K562 (cell line): ENCODE results near the gene PRDX4. TPM values are rescaled to one million over a fixed set of nuclear protein-coding genes. Genes with fewer than 3 reads are reported as not detected.

ENCODE experiments used
- ATAC-seq: fragments of 200-7000 bp; cut with Tn5 transposase; 3 replicates; pipeline ENCODE4 v1.9.1; 2020; ENCODE audit warnings: moderate library complexity
- BruUV-seq: library from RNA; stranded (reverse); fragments of 400-500 nt; replicated peaks from 2 replicates; lab custom pipeline; 2021; lab: Mats Ljungman, UMichigan
- CTCF ChIA-PET: fragments of 300-600 bp; formaldehyde crosslinking; extraction: SDS; loops from one replicate; lab custom pipeline; 2021; ENCODE audit warnings: low intra/inter-chr PET ratio; lab: Yijun Ruan, JAX
- POLR2A ChIA-PET: fragments of 300-600, 350-650 bp; sonication (Branson Sonifier 250); formaldehyde crosslinking; extraction: SDS; loops from one replicate; lab custom pipeline; 2021; ENCODE audit warnings: antibody characterized with exemption, inconsistent platforms; lab: Yijun Ruan, JAX
- DNase-seq, 4 experiments: peaks; one replicate each; pipeline versions ENCODE4 v3.0.0 to v3.0.0-alpha.2; 2011 to 2018; ENCODE audit warnings: low spot score in 3 of 4, mixed read lengths in 3 of 4; ENCODE audit errors: extremely low read depth in 1 of 4
- FAIRE-seq: peaks from 2 replicates; lab custom pipeline; 2011; peaks lifted over from hg19 to GRCh38; lab: Jason Lieb, UNC
- H2AFZ ChIP-seq: 2 replicates; pipeline ENCODE4 v1.6.0; 2011; ENCODE audit warnings: low read depth, low read length, control low read depth, inconsistent platforms
- H3K27ac ChIP-seq: fragments of 200-600 bp; 3 replicates; pipeline ENCODE4 v1.8.0; 2011; ENCODE audit warnings: low read depth, mild to moderate bottlenecking, control low read depth, inconsistent platforms, low read length, moderate library complexity, mixed read lengths; ENCODE audit errors: extremely low read depth
- H3K27me3 ChIP-seq, 2 experiments: fragments of 300-600 bp in 1 of 2; 2 replicates in 1 of 2; 3 replicates in 1 of 2; pipeline versions ENCODE4 v1.6.0 to v1.8.0; 2011; ENCODE audit warnings: inconsistent platforms in 2 of 2, low read length in 2 of 2, mild to moderate bottlenecking in 1 of 2, mixed read lengths in 1 of 2, moderate library complexity in 1 of 2; ENCODE audit not compliant: control insufficient read depth in 2 of 2, insufficient read depth in 2 of 2
- H3K36me3 ChIP-seq: fragments of 300-600 bp; 3 replicates; pipeline ENCODE4 v1.8.0; 2011; ENCODE audit warnings: mild to moderate bottlenecking, low read length, inconsistent platforms; ENCODE audit not compliant: control insufficient read depth, insufficient read depth
- H3K4me1 ChIP-seq, 2 experiments: fragments of 200-600 bp in 1 of 2; replicated peaks in 1 of 2; 2 replicates in 1 of 2; 3 replicates in 1 of 2; pipeline versions ENCODE4 v1.5.1 to v1.8.0; 2011; ENCODE audit warnings: inconsistent platforms in 2 of 2, low read length in 2 of 2, mild to moderate bottlenecking in 1 of 2, mixed read lengths in 1 of 2, moderate library complexity in 1 of 2; ENCODE audit not compliant: control insufficient read depth in 2 of 2, insufficient read depth in 2 of 2
- H3K4me2 ChIP-seq: 2 replicates; pipeline ENCODE4 v1.6.1; 2011; ENCODE audit warnings: low read length, control low read depth, inconsistent platforms, mixed read lengths; ENCODE audit not compliant: insufficient read depth
- H3K4me3 ChIP-seq: fragments of 200-600 bp; sonication (generic), shearing (Covaris generic); 2 replicates; pipeline ENCODE4 v1.5.1; 2016; ENCODE audit warnings: control low read depth, inconsistent platforms
- H3K79me2 ChIP-seq: fragments of 200-600 bp; 3 replicates; pipeline ENCODE4 v1.8.0; 2011; ENCODE audit warnings: low read length, inconsistent platforms; ENCODE audit not compliant: control insufficient read depth, insufficient read depth
- H3K9ac ChIP-seq, 2 experiments: 2 replicates each; pipeline versions ENCODE4 v1.6.0 to v1.6.1; 2011; ENCODE audit warnings: low read depth in 2 of 2, low read length in 2 of 2, control low read depth in 1 of 2, inconsistent platforms in 1 of 2, mild to moderate bottlenecking in 1 of 2, mixed read lengths in 1 of 2; ENCODE audit not compliant: insufficient read depth in 1 of 2
- H3K9me1 ChIP-seq: one replicate; pipeline ENCODE4 v1.6.0; 2011; ENCODE audit warnings: inconsistent platforms, mild to moderate bottlenecking, low read length, moderate library complexity; ENCODE audit not compliant: control insufficient read depth, insufficient read depth
- H3K9me3 ChIP-seq: replicated peaks from 2 replicates; pipeline ENCODE4 v1.5.1; 2011; ENCODE audit warnings: low read depth, low read length, inconsistent platforms; ENCODE audit not compliant: control insufficient read depth, insufficient read depth
- H4K20me1 ChIP-seq: replicated peaks from 2 replicates; pipeline ENCODE4 v1.6.1; 2011; ENCODE audit warnings: low read length, inconsistent platforms, mixed read lengths; ENCODE audit not compliant: control insufficient read depth, insufficient read depth
- BCL6 ChIP-seq: fragments of 250-450 bp; sonication (Bioruptor Pico); IDR thresholded peaks from 2 replicates; pipeline ENCODE4 v1.4.0; 2020
- CBX2 ChIP-seq: fragments of 200-600 bp; sonication (generic); IDR thresholded peaks from one replicate; pipeline ENCODE4 v1.6.1; 2012; ENCODE audit warnings: mild to moderate bottlenecking, low read length, inconsistent platforms; ENCODE audit not compliant: insufficient read depth, poor library complexity, severe bottlenecking
- CCAR2 ChIP-seq: fragments of 200-400 bp; formaldehyde crosslinking; IDR thresholded peaks from 2 replicates; pipeline ENCODE4 v1.6.1; 2017; ENCODE audit warnings: mild to moderate bottlenecking, low read depth, low read length
- CEBPG ChIP-seq, 3 experiments: fragments of 200-800 bp in 1 of 3; sonication (Bioruptor generic) in 1 of 3; sonication (generic) in 1 of 3; formaldehyde crosslinking in 1 of 3; IDR thresholded peaks in 2 of 3; conservative IDR thresholded peaks in 1 of 3; 2 replicates each; pipeline versions ENCODE4 v1.6.1 to v1.8.0; 2016 to 2022; ENCODE audit warnings: missing compliant biosample characterization in 2 of 3, missing genetic modification characterization in 2 of 3, mild to moderate bottlenecking in 1 of 3, missing genetic modification reagents in 1 of 3
- CHCHD3 ChIP-seq: fragments of 250-450 bp; sonication (Bioruptor Pico); IDR thresholded peaks from 2 replicates; pipeline ENCODE4 v2.1.2; 2022; ENCODE audit warnings: mild to moderate bottlenecking
- CREM ChIP-seq: IDR thresholded peaks from 2 replicates; pipeline ENCODE4 v1.6.1; 2014; ENCODE audit warnings: antibody characterized with exemption, low read depth
- EP400 ChIP-seq: fragments of 450-650 bp; IDR thresholded peaks from 2 replicates; pipeline ENCODE4 v1.6.1; 2017; ENCODE audit warnings: antibody characterized with exemption, mild to moderate bottlenecking, moderate library complexity
- FOXJ3 ChIP-seq: sonication (generic); formaldehyde crosslinking; IDR thresholded peaks from 2 replicates; pipeline ENCODE4 v1.4.0; 2020; ENCODE audit warnings: mild to moderate bottlenecking, missing genetic modification reagents
- HMBOX1 ChIP-seq: sonication (generic); IDR thresholded peaks from 2 replicates; pipeline ENCODE4 v1.6.1; 2016
- LARP7 ChIP-seq: fragments of 450-650 bp; IDR thresholded peaks from 2 replicates; pipeline ENCODE4 v1.6.1; 2016
- MAFG ChIP-seq: fragments of 450-650 bp; conservative IDR thresholded peaks from 2 replicates; pipeline ENCODE4 v1.6.1; 2016; ENCODE audit warnings: missing genetic modification characterization, missing compliant biosample characterization
- NFE2L1 ChIP-seq: fragments of 450-650 bp; IDR thresholded peaks from 2 replicates; pipeline ENCODE4 v1.6.1; 2016; ENCODE audit warnings: missing genetic modification characterization, low read depth, mild to moderate bottlenecking, missing compliant biosample characterization, moderate library complexity, borderline replicate concordance
- PRMT5 ChIP-seq: sonication (generic); formaldehyde crosslinking; IDR thresholded peaks from 2 replicates; pipeline ENCODE4 v1.5.0; 2020; ENCODE audit warnings: missing genetic modification reagents
- TFAP4 ChIP-seq: sonication (generic); formaldehyde crosslinking; IDR thresholded peaks from 2 replicates; pipeline ENCODE4 v1.8.0; 2022; ENCODE audit warnings: missing genetic modification reagents, mild to moderate bottlenecking, moderate library complexity, borderline replicate concordance
- YBX1 ChIP-seq: fragments of 450-650 bp; IDR thresholded peaks from 2 replicates; pipeline ENCODE4 v1.7.1; 2016; ENCODE audit warnings: mild to moderate bottlenecking
- ZNF134 ChIP-seq: fragments of 250-450 bp; sonication (Bioruptor Pico); conservative IDR thresholded peaks from 2 replicates; pipeline ENCODE4 v1.4.0; 2020
- ZNF764 ChIP-seq: fragments of 250-450 bp; sonication (Bioruptor Pico); IDR thresholded peaks from 2 replicates; pipeline ENCODE4 v1.4.0; 2020; ENCODE audit warnings: low read depth, mild to moderate bottlenecking, moderate library complexity
- ZNF79 ChIP-seq: fragments of 250-450 bp; sonication (Bioruptor Pico); IDR thresholded peaks from 2 replicates; pipeline ENCODE4 v1.4.0; 2020; ENCODE audit warnings: low read depth, mild to moderate bottlenecking, moderate library complexity
- WGBS: fragments of 100-300 bp; shearing (Covaris generic); methylation state at CpG from one replicate; pipeline ENCODE4 v1.1.6; 2016; ENCODE audit warnings: low coverage, mixed read lengths; ENCODE audit not compliant: insufficient coverage; ENCODE audit errors: missing lambda C conversion rate; 5-methylcytosine and 5-hydroxymethylcytosine counted together
- in situ Hi-C: fragments of 300-500 bp; cut with MboI; formaldehyde crosslinking; loops from 4 replicates; pipeline ENCODE4 v1.15.0; 2018; ENCODE audit warnings: inconsistent platforms, mixed read lengths
- intact Hi-C: fragments of 100-400 bp; cut with micrococcal nuclease; formaldehyde crosslinking; loops from 2 replicates; pipeline ENCODE4 v1.14.2; 2022
- polyA plus RNA-seq, 8 experiments: library from polyadenylated mRNA; depleted of rRNA in 4 of 8; stranded (reverse) in 5 of 8; unstranded in 3 of 8; fragments of >200 nt; fragmentation: Nextera tagmentation in 2 of 8; fragmentation: Illumina TruSeq in 1 of 8; extraction: Ambion mirVana in 2 of 8; extraction: Trizol in 1 of 8; gene quantifications; 2 replicates each; pipeline versions ENCODE4 v1.2.1 to v1.2.3, GENCODE V29; 2011 to 2014; ENCODE audit warnings: inconsistent platforms in 1 of 8, missing spikeins in 1 of 8
- total RNA-seq, 7 experiments: library from RNA; depleted of rRNA in 6 of 7; stranded (reverse); fragments of >200 nt in 6 of 7; fragmentation: Illumina TruSeq in 2 of 7; extraction: Trizol in 2 of 7; gene quantifications; 2 replicates each; pipeline versions ENCODE4 v1.2.1 to v1.2.3, GENCODE V29; 2011 to 2021; ENCODE audit warnings: low replicate concordance in 1 of 7

Gene PRDX4
- total and polyA plus RNA-seq, 9 of the 15 experiments (the other 6 are each of a cell fraction or from before 2014, with no cell fraction given) = 28.6 to 253 (median 153) TPM

GRCh38 chrX:23656091-23656490 lies 11.2 kb upstream of the PRDX4 start (continued):
- no peak for TF ChIP-seq HMBOX1
- no peak for TF ChIP-seq PRMT5
- no peak for TF ChIP-seq CBX2
- no peak for TF ChIP-seq MAFG (tag)
- no peak for TF ChIP-seq ZNF764 (CRISPR knock-in tag)
- TF ChIP-seq EP400 = no peak
- no peak for TF ChIP-seq CEBPG (CRISPR knock-in tag; IDR thresholded peaks at IDR 0.05)
- no peak for TF ChIP-seq CEBPG (tag; conservative IDR thresholded peaks at IDR 0.05 in 1 of 2, IDR thresholded peaks at IDR 0.05 in 1 of 2)
- no peak for TF ChIP-seq ZNF134 (CRISPR knock-in tag)
- no peak for TF ChIP-seq CHCHD3 (CRISPR knock-in tag)
- TF ChIP-seq NFE2L1 (tag) = no peak

DNA sequence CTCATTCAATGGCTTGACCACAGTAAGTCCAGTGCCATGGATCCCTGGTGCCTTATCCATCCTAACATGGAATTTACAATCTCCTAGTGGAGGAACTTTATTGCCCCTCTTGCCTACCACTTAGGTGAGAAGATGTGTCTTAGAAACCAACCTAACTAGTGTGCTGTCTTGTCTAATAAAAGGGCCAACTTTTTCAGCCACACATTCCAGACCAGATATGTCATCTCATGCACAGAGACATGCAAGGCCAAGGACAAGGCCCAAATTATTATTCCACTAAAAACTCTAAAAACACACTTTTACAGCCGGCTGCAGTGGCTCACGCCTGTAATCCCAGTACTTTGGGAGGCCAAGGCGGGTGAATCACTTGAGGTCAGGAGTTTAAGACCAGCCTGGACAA lies 10.6 kb upstream of the PRDX4 start:
- Histone ChIP-seq H3K4me3 (no peak overlapping the region), H3K9ac (no peak overlapping the region), H3K36me3 (no peaks in the 10 kb centered on the region), H3K27ac (no peak overlapping the region), H4K20me1 (no peaks in the 10 kb centered on the region), H2AFZ (no peak overlapping the region), H3K4me2 (no peak overlapping the region)
- ATAC-seq = no peak
- no TSS peak for BruUV-seq
- WGBS = 54% methylated on average over 3 of the region's 3 CpGs
- intact Hi-C loops = no loop called here
- TF ChIP-seq BCL6 (no peak), TFAP4 (CRISPR knock-in tag) (no peak), CREM (no peak), LARP7 (no peak), YBX1 (no peak), ZNF79 (CRISPR knock-in tag) (no peak), FOXJ3 (CRISPR knock-in tag) (no peak), CCAR2 (no peak)
- TF ChIP-seq, all 486 proteins: peak for 0
- CTCF ChIA-PET = no interaction called here
- POLR2A ChIA-PET = no interaction called here
- in situ Hi-C loops = no loop called here
- Histone ChIP-seq H3K9me1 (no peaks in the 10 kb centered on the region), H3K9me3 (no peaks in the 10 kb centered on the region), H3K27me3 (peaks cover 4 to 5% of the 10 kb centered on the region in 2 experiments; a peak in 1 of 5 replicates), H3K4me1 (peaks cover 0 to 8% of the 10 kb centered on the region in 2 experiments; a peak in 2 of 5 replicates), H3K79me2 (no peaks in the 10 kb centered on the region)
- DNase-seq = no peak
- no peak for FAIRE-seq
